K562 (cell line): Measurements from ENCODE around the gene TMPRSS5.

Source experiments
- AFF4 ChIP-seq: sonication (generic); formaldehyde crosslinking; IDR thresholded peaks from 2 replicates; pipeline ENCODE4 v1.8.0; 2023; ENCODE audit warnings: mild to moderate bottlenecking, missing genetic modification reagents
- BRCA1 ChIP-seq, 2 experiments: fragments of 450-650 bp in 1 of 2; sonication (generic) in 1 of 2; formaldehyde crosslinking in 1 of 2; IDR thresholded peaks; 2 replicates each; pipeline versions ENCODE4 v1.5.0 to v1.6.1; 2017 to 2020; ENCODE audit warnings: mild to moderate bottlenecking in 1 of 2, missing genetic modification reagents in 1 of 2
- CTCF ChIP-seq, 3 experiments: IDR thresholded peaks in 2 of 3; conservative IDR thresholded peaks in 1 of 3; 2 replicates each; pipeline ENCODE4 v1.5.1; 2011 to 2012; ENCODE audit warnings: low read length in 3 of 3, mild to moderate bottlenecking in 3 of 3, control low read depth in 2 of 3, improper control_type of control experiment in 1 of 3, inconsistent platforms in 1 of 3, low read depth in 1 of 3, mixed read lengths in 1 of 3, moderate library complexity in 1 of 3; ENCODE audit not compliant: insufficient read depth in 2 of 3
- HES1 ChIP-seq: fragments of 450-650 bp; IDR thresholded peaks from 2 replicates; pipeline ENCODE4 v1.6.1; 2016; ENCODE audit warnings: low read depth, mild to moderate bottlenecking, moderate library complexity
- MLX ChIP-seq, 2 experiments: fragments of 450-650 bp in 1 of 2; sonication (generic) in 1 of 2; formaldehyde crosslinking; conservative IDR thresholded peaks; 2 replicates each; pipeline versions ENCODE4 v1.4.0 to v1.8.1; 2020 to 2022; ENCODE audit warnings: mild to moderate bottlenecking in 1 of 2, missing genetic modification reagents in 1 of 2
- PATZ1 ChIP-seq: fragments of 250-450 bp; sonication (Bioruptor Pico); IDR thresholded peaks from 2 replicates; pipeline ENCODE4 v1.5.0; 2020; ENCODE audit warnings: mild to moderate bottlenecking, borderline replicate concordance
- PTRF ChIP-seq: fragments of 450-650 bp; IDR thresholded peaks from 2 replicates; pipeline ENCODE4 v1.6.1; 2016; ENCODE audit warnings: mild to moderate bottlenecking, missing genetic modification characterization, missing compliant biosample characterization
- RERE ChIP-seq: sonication (generic); formaldehyde crosslinking; IDR thresholded peaks from 2 replicates; pipeline ENCODE4 v1.8.0; 2023; ENCODE audit warnings: missing genetic modification reagents, mild to moderate bottlenecking, borderline replicate concordance
- SAFB2 ChIP-seq: fragments of 200-400 bp; formaldehyde crosslinking; IDR thresholded peaks from 2 replicates; pipeline ENCODE4 v1.6.1; 2018; ENCODE audit warnings: borderline replicate concordance, low read length, low read depth, moderate library complexity; ENCODE audit not compliant: severe bottlenecking
- SP1 ChIP-seq: sonication (generic); formaldehyde crosslinking; IDR thresholded peaks from 2 replicates; pipeline ENCODE4 v1.8.1; 2022; ENCODE audit warnings: mild to moderate bottlenecking, missing genetic modification reagents
- ZBTB1 ChIP-seq: sonication (generic); formaldehyde crosslinking; IDR thresholded peaks from 2 replicates; pipeline ENCODE4 v1.8.1; 2023; ENCODE audit warnings: missing genetic modification reagents, low read depth, mild to moderate bottlenecking, borderline replicate concordance

- TF ChIP-seq PTRF (tag) (no peak), MLX (CRISPR knock-in tag; conservative IDR thresholded peaks at IDR 0.05) (no peak), SAFB2 (no peak), CTCF (IDR thresholded peaks at IDR 0.05 in 2 of 3, conservative IDR thresholded peaks at IDR 0.05 in 1 of 3; ENCODE audit: insufficient read depth in 2 of 3, low read depth in 1 of 3, low read length in 3 of 3) (no peak), HES1 (no peak), ZBTB1 (CRISPR knock-in tag) (no peak), SP1 (CRISPR knock-in tag) (no peak), PATZ1 (CRISPR knock-in tag) (no peak), AFF4 (no peak), RERE (no peak), BRCA1 (IDR thresholded peaks at IDR 0.05) (no peak), BRCA1 (CRISPR knock-in tag; IDR thresholded peaks at IDR 0.05) (no peak)
Measured at GRCh38 chr11:113697756-113698407, 8.2 kb downstream of the TMPRSS5 start.
